ENCODE data around the gene SAMD4A.
"Not testable (repeated sequence)": the region's sequence is repeated elsewhere in the genome, so short reads cannot be mapped to it uniquely, and the experiment has no call there.

SAMD4A gene

GRCh38 chr14:54794159-54794558 lies 227.2 kb downstream of the SAMD4A start:
- DNase-seq (ENCODE audit: insufficient read length, low spot score) (no peak), FAIRE-seq (no peak)
- no peak for TF ChIP-seq POU2F2 (IDR thresholded peaks at IDR 0.05; ENCODE audit: low read depth, low read length)
- TF ChIP-seq PAX5 (IDR thresholded peaks at IDR 0.05; ENCODE audit: insufficient read depth, low read length, severe bottlenecking) = no peak
- TF ChIP-seq SPI1 (IDR thresholded peaks at IDR 0.05; ENCODE audit: low read depth, low read length) = no peak
- no peak for TF ChIP-seq POLR2A (IDR thresholded peaks at IDR 0.05; ENCODE audit: low read depth, low read length)
- TF ChIP-seq POLR2AphosphoS5 (IDR thresholded peaks at IDR 0.05; ENCODE audit: low read depth, low read length) = no peak
- no peak for TF ChIP-seq TAF1 (IDR thresholded peaks at IDR 0.05; ENCODE audit: low read depth, low read length)

- DNase-seq (ENCODE audit: insufficient read length, low spot score) (no peak), FAIRE-seq (no peak)
- no peak for TF ChIP-seq POLR2A (IDR thresholded peaks at IDR 0.05; ENCODE audit: low read depth, low read length)
- TF ChIP-seq TAF1 (IDR thresholded peaks at IDR 0.05; ENCODE audit: low read depth, low read length) = no peak
- no peak for TF ChIP-seq POU2F2 (IDR thresholded peaks at IDR 0.05; ENCODE audit: low read depth, low read length)
- no peak for TF ChIP-seq PAX5 (IDR thresholded peaks at IDR 0.05; ENCODE audit: insufficient read depth, low read length, severe bottlenecking)
Measured at GRCh38 chr14:54794796-54795195, 227.9 kb downstream of the SAMD4A start.

GRCh38 chr14:54796961-54797360 lies 230.0 kb downstream of the SAMD4A start:
- DNase-seq (ENCODE audit: insufficient read length, low spot score) (no peak), FAIRE-seq (no peak)
- TF ChIP-seq SPI1 (IDR thresholded peaks at IDR 0.05; ENCODE audit: low read depth, low read length) (no peak), POLR2AphosphoS5 (IDR thresholded peaks at IDR 0.05; ENCODE audit: low read depth, low read length) (no peak), PAX5 (IDR thresholded peaks at IDR 0.05; ENCODE audit: insufficient read depth, low read length, severe bottlenecking) (no peak)

- DNase-seq (ENCODE audit: insufficient read length, low spot score) = no peak
- FAIRE-seq = no peak
- TF ChIP-seq TAF1 (IDR thresholded peaks at IDR 0.05; ENCODE audit: low read depth, low read length) (no peak), POLR2A (IDR thresholded peaks at IDR 0.05; ENCODE audit: low read depth, low read length) (no peak), PAX5 (IDR thresholded peaks at IDR 0.05; ENCODE audit: insufficient read depth, low read length, severe bottlenecking) (no peak), POLR2AphosphoS5 (IDR thresholded peaks at IDR 0.05; ENCODE audit: low read depth, low read length) (no peak), SPI1 (IDR thresholded peaks at IDR 0.05; ENCODE audit: low read depth, low read length) (no peak), POU2F2 (IDR thresholded peaks at IDR 0.05; ENCODE audit: low read depth, low read length) (no peak)
Measured at GRCh38 chr14:54797556-54797955, 230.6 kb downstream of the SAMD4A start.

DNA sequence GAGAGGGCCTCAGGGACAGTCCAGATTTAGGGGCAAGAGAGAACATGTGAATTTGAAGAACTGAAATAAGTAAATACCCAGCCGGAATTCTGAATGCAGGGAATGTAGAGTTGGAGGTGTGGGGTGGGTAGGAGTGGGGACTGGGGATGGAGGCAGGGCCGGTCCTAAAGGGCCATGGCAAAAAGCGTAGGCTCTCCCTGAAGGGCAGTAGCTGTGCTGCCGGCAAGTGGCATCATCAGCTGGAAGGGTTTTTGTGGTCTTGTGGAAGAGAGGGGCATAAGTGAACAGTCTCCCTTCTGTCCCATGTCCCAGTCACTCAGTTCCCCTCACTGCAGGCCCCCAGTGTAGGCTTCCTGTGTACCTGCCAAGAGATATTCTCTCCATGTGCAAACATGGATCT lies 231.1 kb downstream of the SAMD4A start:
- no peak for DNase-seq (ENCODE audit: insufficient read length, low spot score)
- no peak for TF ChIP-seq PAX5 (IDR thresholded peaks at IDR 0.05; ENCODE audit: insufficient read depth, low read length, severe bottlenecking)
- TF ChIP-seq POU2F2 (IDR thresholded peaks at IDR 0.05; ENCODE audit: low read depth, low read length) = no peak
- no peak for TF ChIP-seq POLR2AphosphoS5 (IDR thresholded peaks at IDR 0.05; ENCODE audit: low read depth, low read length)
- no peak for TF ChIP-seq TAF1 (IDR thresholded peaks at IDR 0.05; ENCODE audit: low read depth, low read length)
- no peak for TF ChIP-seq SPI1 (IDR thresholded peaks at IDR 0.05; ENCODE audit: low read depth, low read length)
- no peak for TF ChIP-seq POLR2A (IDR thresholded peaks at IDR 0.05; ENCODE audit: low read depth, low read length)
- FAIRE-seq = no peak

GRCh38 chr14:54798465-54799124 lies 231.7 kb downstream of the SAMD4A start:
- FAIRE-seq = no peak
- DNase-seq (ENCODE audit: insufficient read length, low spot score) = no peak
- TF ChIP-seq SPI1 (IDR thresholded peaks at IDR 0.05; ENCODE audit: low read depth, low read length) = no peak
- no peak for TF ChIP-seq POU2F2 (IDR thresholded peaks at IDR 0.05; ENCODE audit: low read depth, low read length)
- no peak for TF ChIP-seq POLR2AphosphoS5 (IDR thresholded peaks at IDR 0.05; ENCODE audit: low read depth, low read length)
- no peak for TF ChIP-seq POLR2A (IDR thresholded peaks at IDR 0.05; ENCODE audit: low read depth, low read length)
- TF ChIP-seq PAX5 (IDR thresholded peaks at IDR 0.05; ENCODE audit: insufficient read depth, low read length, severe bottlenecking) = no peak
- TF ChIP-seq TAF1 (IDR thresholded peaks at IDR 0.05; ENCODE audit: low read depth, low read length) = no peak

DNA sequence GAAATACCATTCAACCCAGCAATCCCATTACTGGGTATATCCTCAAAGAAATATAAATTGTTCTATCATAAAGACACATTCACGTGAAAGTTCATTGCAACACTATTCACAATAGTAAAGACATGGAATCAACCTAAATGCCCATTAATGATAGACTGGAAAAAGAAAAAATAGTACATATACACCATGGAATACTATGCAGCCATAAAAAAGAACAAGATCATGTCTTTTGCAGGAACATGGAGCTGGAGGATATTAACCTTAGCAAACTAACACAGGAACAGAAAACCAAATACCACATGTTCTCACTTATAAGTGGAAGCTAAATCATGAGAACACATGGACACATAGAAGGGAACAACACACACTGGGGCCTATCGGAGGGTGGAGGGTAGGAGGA lies 234.6 kb downstream of the SAMD4A start:
- not testable (repeated sequence) for FAIRE-seq; DNase-seq (ENCODE audit: insufficient read length, low spot score)

DNA sequence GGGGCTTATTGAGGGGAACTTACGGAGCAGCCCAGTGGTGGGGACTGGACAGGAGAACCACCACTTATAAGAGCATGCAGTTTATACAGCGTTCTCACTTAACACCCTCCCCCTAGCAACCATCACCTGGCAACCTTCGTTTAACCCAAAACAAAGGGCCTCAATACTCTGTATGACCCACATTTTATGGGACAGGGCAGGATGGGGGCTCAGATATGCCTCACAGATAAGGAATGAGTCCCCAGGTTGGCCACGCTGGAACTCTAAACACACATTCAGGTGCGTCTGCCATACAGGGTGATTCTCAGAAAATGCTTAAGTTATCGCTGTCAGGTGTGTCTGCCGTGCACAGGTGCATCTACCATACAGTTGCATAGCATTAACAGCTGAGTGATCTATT lies 236.5 kb downstream of the SAMD4A start:
- TF ChIP-seq POU2F2 (IDR thresholded peaks at IDR 0.05; ENCODE audit: low read depth, low read length) (no peak), SPI1 (IDR thresholded peaks at IDR 0.05; ENCODE audit: low read depth, low read length) (no peak), PAX5 (IDR thresholded peaks at IDR 0.05; ENCODE audit: insufficient read depth, low read length, severe bottlenecking) (no peak), POLR2A (IDR thresholded peaks at IDR 0.05; ENCODE audit: low read depth, low read length) (no peak), POLR2AphosphoS5 (IDR thresholded peaks at IDR 0.05; ENCODE audit: low read depth, low read length) (no peak), TAF1 (IDR thresholded peaks at IDR 0.05; ENCODE audit: low read depth, low read length) (no peak)
- DNase-seq (ENCODE audit: insufficient read length, low spot score) (no peak), FAIRE-seq (no peak)

GRCh38 chr14:54803926-54804537 lies 237.1 kb downstream of the SAMD4A start:
- TF ChIP-seq PAX5 (IDR thresholded peaks at IDR 0.05; ENCODE audit: insufficient read depth, low read length, severe bottlenecking) (no peak), TAF1 (IDR thresholded peaks at IDR 0.05; ENCODE audit: low read depth, low read length) (no peak), POLR2A (IDR thresholded peaks at IDR 0.05; ENCODE audit: low read depth, low read length) (no peak), SPI1 (IDR thresholded peaks at IDR 0.05; ENCODE audit: low read depth, low read length) (no peak), POU2F2 (IDR thresholded peaks at IDR 0.05; ENCODE audit: low read depth, low read length) (no peak), POLR2AphosphoS5 (IDR thresholded peaks at IDR 0.05; ENCODE audit: low read depth, low read length) (no peak)
- FAIRE-seq = no peak
- no peak for DNase-seq (ENCODE audit: insufficient read length, low spot score)

DNA sequence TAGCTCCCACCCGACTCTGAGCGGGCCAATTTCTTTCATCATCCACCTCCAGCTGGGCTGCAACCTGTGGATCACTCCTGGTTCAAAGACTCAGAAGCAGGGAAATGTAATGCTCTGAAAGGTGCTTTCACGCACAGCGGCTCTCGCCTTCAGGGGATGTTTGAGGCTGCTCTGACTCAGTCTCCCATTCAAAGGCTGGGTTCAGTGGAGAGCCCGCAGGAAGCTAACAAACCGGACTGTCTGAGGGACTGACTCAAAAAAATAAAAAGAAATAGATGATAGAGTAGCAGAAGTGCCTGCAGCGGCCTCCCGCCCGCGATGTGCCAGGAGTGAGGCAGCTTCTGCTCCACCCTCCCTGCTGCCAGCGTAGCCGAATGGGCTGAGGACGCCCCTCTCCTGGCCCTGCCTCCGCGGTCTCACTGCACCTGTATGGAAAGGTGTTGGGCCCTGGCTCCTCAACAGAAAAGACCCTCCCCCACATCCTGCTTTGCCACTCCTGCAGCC lies 237.7 kb downstream of the SAMD4A start:
- FAIRE-seq (no peak), DNase-seq (ENCODE audit: insufficient read length, low spot score) (no peak)
- no peak for TF ChIP-seq POLR2A (IDR thresholded peaks at IDR 0.05; ENCODE audit: low read depth, low read length)

Data from GM12891 (cell line).